ENCODE measurements around the gene MAP3K8. TPM values are rescaled to one million over a fixed set of nuclear protein-coding genes. Genes with fewer than 3 reads are reported as not detected.

MAP3K8 gene
- total RNA-seq, 1 donor from 2014 or later, result 7.3 TPM

- H4K20me1 ChIP-seq (ENCODE audit: low read depth), result no peaks in the 10 kb centered on the region
- TF ChIP-seq EZH2 (IDR thresholded peaks at IDR 0.05) (no peak), EZH2phosphoT487 (IDR thresholded peaks at IDR 0.05) (no peak), CTCF (IDR thresholded peaks at IDR 0.05) (no peak)
- H3K4me1 ChIP-seq, result no peaks in the 10 kb centered on the region
- H3K9me3 ChIP-seq (ENCODE audit: low read depth), result no peaks in the 10 kb centered on the region
- no peaks in the 10 kb centered on the region for H3K36me3 ChIP-seq
- no peaks in the 10 kb centered on the region for H3K36me3 Mint-ChIP-seq
- H3K79me2 ChIP-seq (ENCODE audit: low read depth), result no peaks in the 10 kb centered on the region
- H3K27ac ChIP-seq, result no peak overlapping the region
- no peak overlapping the region for H2AFZ ChIP-seq (replicated peaks)
- no peaks in the 10 kb centered on the region for H3K27me3 ChIP-seq
- H3K27ac Mint-ChIP-seq, result no peak overlapping the region
- H3K4me3 Mint-ChIP-seq, result no peak overlapping the region
- no peaks in the 10 kb centered on the region for H3K27me3 Mint-ChIP-seq (ENCODE audit: insufficient read depth, low read depth)
- no peak overlapping the region for H3K9ac ChIP-seq
- H3K4me1 Mint-ChIP-seq, result no peaks in the 10 kb centered on the region
- H3F3A ChIP-seq (ENCODE audit: low read depth), result no peaks in the 10 kb centered on the region
- H3K4me3 ChIP-seq, result no peak overlapping the region
- no peaks in the 10 kb centered on the region for H3K9me3 Mint-ChIP-seq
- H3K4me2 ChIP-seq, result no peak overlapping the region
- DNase-seq (ENCODE audit: low spot score), result no peak
Observed at GRCh38 chr10:30509508-30509907, 75.5 kb downstream of the MAP3K8 start.

DNA sequence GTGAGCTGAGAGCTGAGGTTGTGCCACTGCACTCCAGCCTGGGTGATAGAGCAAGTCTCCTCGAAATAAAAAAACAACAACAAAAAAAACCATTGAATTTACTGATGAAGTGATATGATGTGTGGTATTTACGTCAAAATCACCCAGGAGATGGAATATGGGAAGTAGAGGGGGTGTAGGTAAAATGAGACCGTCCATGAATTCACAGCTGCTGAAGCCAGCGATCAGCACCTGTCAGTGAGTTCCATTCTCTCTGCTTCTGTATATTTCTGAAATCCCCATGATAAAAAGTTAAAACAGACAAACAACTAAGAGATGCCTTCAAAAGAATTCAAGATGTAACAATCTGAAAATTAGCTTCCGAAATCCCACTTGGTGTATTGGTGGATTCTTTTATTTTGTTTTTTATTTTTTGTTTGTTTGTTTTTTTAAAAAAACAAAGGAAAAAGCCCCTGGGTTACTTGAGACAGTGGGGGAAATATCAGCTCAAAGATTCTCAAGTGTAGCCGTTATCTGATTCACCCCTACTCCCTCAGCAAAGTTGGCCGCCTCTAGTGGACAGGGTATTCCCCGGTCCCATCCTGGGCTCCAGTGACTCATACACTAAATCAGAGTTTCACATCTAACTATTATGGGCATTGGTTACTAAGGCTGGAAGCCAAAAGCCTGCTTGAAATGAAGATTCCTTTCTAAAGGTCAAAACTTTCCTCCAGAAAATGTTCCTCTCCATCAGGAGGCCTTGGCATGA, 76.4 kb downstream of the MAP3K8 start:
- Histone ChIP-seq H3K79me2 (ENCODE audit: low read depth) (no peaks in the 10 kb centered on the region), H3K36me3 (no peaks in the 10 kb centered on the region), H3K4me2 (no peak overlapping the region), H3K9me3 (ENCODE audit: low read depth) (no peaks in the 10 kb centered on the region), H4K20me1 (ENCODE audit: low read depth) (no peaks in the 10 kb centered on the region), H3K27ac (no peak overlapping the region), H3K27me3 (no peaks in the 10 kb centered on the region), H3F3A (ENCODE audit: low read depth) (no peaks in the 10 kb centered on the region), H3K4me1 (no peaks in the 10 kb centered on the region), H3K4me3 (no peak overlapping the region), H2AFZ (replicated peaks) (no peak overlapping the region), H3K9ac (no peak overlapping the region)
- DNase-seq (ENCODE audit: low spot score), result no peak
- Mint-ChIP-seq H3K27ac (no peak overlapping the region), H3K4me3 (no peak overlapping the region), H3K27me3 (ENCODE audit: insufficient read depth, low read depth) (peaks cover 3% of the 10 kb centered on the region), H3K4me1 (no peaks in the 10 kb centered on the region), H3K9me3 (no peaks in the 10 kb centered on the region), H3K36me3 (no peaks in the 10 kb centered on the region)
- no peak for TF ChIP-seq CTCF (IDR thresholded peaks at IDR 0.05)
- no peak for TF ChIP-seq EZH2phosphoT487 (IDR thresholded peaks at IDR 0.05)
- TF ChIP-seq EZH2 (IDR thresholded peaks at IDR 0.05), result no peak

DNA sequence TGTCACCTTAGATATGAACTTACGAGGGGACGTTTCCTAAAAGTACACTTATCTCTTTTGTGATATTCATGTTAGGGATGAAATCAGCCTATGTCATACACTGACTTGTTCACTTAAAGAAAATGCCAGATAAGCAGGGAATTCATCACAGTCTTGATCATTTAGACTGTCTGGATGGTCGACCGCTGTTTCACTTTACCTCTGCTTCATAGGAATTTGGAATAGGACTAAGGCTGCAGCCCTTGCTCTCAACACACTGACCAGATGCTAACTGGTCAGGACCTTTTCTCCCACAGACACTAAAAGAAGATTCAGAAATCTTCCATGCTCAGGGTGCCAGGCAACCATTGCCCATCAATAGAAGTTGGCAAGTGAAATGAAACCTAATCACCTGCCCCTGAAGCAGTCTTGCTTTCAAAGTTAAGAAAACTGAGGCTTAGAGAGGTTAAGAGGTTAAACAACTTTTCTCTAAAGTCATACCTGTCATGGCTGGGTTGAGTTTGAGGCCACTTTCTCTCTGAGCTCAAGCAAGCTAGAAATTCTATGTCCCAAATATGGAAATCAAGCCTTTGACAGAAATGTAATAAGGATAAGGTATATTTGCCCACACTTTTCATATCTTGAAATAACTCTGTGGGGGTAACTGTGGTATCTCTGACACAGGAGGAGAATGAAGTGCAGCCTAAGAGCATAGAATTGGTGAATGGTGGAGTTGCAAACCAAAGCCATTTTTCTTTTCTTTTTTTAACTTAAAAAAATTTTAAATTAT, 77.1 kb downstream of the MAP3K8 start:
- H3K27ac Mint-ChIP-seq, result no peak overlapping the region

More for the DNA sequence above, 77.1 kb downstream of the MAP3K8 start:
- no peak for DNase-seq (ENCODE audit: low spot score)
- Histone ChIP-seq H3K36me3 (no peaks in the 10 kb centered on the region), H3K27ac (no peak overlapping the region), H3K9ac (no peak overlapping the region), H3K4me3 (no peak overlapping the region), H2AFZ (replicated peaks) (no peak overlapping the region), H4K20me1 (ENCODE audit: low read depth) (no peaks in the 10 kb centered on the region), H3K27me3 (no peaks in the 10 kb centered on the region), H3F3A (ENCODE audit: low read depth) (no peaks in the 10 kb centered on the region), H3K4me1 (no peaks in the 10 kb centered on the region), H3K4me2 (no peak overlapping the region), H3K9me3 (ENCODE audit: low read depth) (no peaks in the 10 kb centered on the region), H3K79me2 (ENCODE audit: low read depth) (no peaks in the 10 kb centered on the region)
- no peaks in the 10 kb centered on the region for H3K4me1 Mint-ChIP-seq
- no peaks in the 10 kb centered on the region for H3K36me3 Mint-ChIP-seq
- H3K27me3 Mint-ChIP-seq (ENCODE audit: insufficient read depth, low read depth), result peaks cover 3% of the 10 kb centered on the region
- H3K4me3 Mint-ChIP-seq, result no peak overlapping the region
- H3K9me3 Mint-ChIP-seq, result no peaks in the 10 kb centered on the region
- TF ChIP-seq EZH2phosphoT487 (IDR thresholded peaks at IDR 0.05), result no peak
- no peak for TF ChIP-seq CTCF (IDR thresholded peaks at IDR 0.05)
- TF ChIP-seq EZH2 (IDR thresholded peaks at IDR 0.05), result no peak

Other genes with a start within 250 kb of the MAP3K8 start
- 24.7 and 48.4 TPM in 2 replicates for gene MTPAP, start 84.9 kb upstream of the MAP3K8 start, total RNA-seq (ENCODE audit: low replicate concordance)
- gene LYZL2, start 195.6 kb downstream of the MAP3K8 start, total RNA-seq (ENCODE audit: low replicate concordance), result not detected in 2 replicates

Measured in neural progenitor cell (in vitro differentiated cells).